Activated CD8-positive, alpha-beta memory T cell treated with anti-CD3 and anti-CD28 coated beads for 1 hour (primary cell): Measurements from ENCODE around the gene ZNF582.
"Not testable (repeated sequence)": the region's sequence is repeated elsewhere in the genome, so short reads cannot be mapped to it uniquely, and the experiment has no call there.

Experiments used
- DNase-seq, 2 donors: peaks; one replicate each; pipeline ENCODE4 v3.0.0-alpha.2; 2020; ENCODE audit warnings: low read depth in 1 of 2; ENCODE audit errors: extremely low read depth in 1 of 2

Gene ZNF582

DNA sequence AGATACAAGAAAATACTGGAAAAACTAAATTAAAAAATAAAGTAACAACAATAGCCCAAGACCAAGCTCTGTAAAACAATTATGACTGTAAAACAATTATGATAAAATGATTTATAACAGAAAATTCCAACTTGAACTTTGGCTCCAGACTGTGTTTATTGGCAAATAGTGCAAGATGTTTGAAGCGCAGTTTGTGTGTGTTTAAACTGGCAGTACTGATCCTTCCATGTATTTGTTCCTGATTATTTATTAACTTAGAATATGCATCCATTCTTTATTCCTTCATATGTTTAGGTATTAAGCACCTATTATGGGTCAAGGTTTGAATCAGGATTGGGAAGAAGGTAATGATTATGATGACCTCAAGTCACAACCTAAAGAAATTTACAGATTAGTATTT is 37.8 kb downstream of the ZNF582 start:
- DNase-seq, result no peak

DNA sequence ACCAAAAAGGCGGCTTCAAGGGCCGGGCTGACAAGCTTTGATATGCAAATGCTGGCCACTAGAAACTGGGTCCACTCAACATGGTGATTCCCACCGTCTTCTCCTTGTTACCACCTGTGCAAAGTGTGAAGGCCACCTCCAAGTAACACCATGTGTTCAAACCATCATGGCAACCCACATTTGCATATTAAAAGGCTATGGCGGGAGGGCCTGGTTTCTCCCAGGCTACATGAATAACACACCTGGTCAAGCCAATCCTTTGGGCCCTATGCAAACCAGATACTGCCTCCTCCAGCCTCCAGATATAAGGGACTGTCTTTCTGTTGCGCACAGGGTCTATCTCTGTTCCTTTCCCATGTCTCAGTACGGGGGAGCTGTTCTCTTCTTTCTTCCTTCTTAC is 42.1 kb downstream of the ZNF582 start:
- no peak for DNase-seq

- DNase-seq, result peak in 1 of 2 donors; percentile 12
These were observed 42.8 kb downstream of the ZNF582 start for GRCh38 chr19:56350416-56351045.

DNA sequence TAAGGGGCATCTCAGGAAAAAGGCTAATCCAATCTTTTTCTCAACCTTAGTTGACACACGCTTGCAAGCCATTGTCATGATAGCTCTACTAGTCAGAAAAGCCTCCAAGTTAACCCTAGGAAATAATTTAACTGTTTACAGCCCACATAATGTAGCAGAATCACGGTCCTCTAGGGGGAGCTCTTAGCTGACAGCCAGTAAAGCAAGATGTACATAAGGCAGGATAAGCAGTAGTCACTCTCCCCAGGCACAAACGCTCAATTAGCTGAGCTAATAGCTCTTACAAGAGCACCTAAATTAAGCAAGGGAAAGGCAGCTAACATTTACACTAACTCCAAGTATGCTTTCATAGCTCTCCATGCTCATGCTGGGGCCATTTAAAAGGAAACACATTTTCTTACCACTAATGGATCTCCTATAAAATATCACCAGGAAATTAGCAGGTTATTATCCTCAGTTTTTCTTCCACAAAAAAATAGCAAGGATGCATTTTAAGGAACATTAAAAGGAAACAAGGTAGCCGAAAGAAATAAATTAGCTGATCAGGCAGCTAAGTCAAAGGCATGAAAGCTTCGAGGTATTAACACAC is 45.0 kb downstream of the ZNF582 start:
- no peak for DNase-seq

- no peak for DNase-seq
These were observed 46.1 kb downstream of the ZNF582 start for GRCh38 chr19:56347163-56347778.

- no peak for DNase-seq
These were observed 51.4 kb downstream of the ZNF582 start for GRCh38 chr19:56341948-56342347.

- DNase-seq, result not testable (repeated sequence)
These were observed 54.3 kb downstream of the ZNF582 start for GRCh38 chr19:56339031-56339430.

- DNase-seq, result not testable (repeated sequence)
These were observed 56.3 kb downstream of the ZNF582 start for GRCh38 chr19:56337077-56337476.

DNA sequence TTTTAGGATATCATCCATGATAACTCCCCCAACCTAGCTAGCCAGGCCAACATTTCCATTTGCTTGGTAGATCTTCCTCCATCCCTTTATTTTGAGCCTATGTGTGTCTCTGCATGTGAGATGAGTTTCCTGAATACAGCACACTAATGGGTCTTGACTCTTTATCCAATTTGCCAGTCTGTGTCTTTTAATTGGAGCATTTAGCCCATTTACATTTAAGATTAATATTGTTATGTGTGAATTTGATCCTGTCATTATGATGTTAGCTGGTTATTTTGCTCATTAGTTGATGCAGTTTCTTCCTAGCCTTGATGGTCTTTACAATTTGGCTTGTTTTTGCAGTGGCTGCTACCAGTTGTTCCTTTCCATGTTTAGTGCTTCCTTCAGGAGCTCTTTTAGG is 58.0 kb downstream of the ZNF582 start:
- DNase-seq, result not testable (repeated sequence)

- DNase-seq, result no peak
These were observed 59.8 kb downstream of the ZNF582 start for GRCh38 chr19:56333506-56333905.
